Muscle of leg (tissue), 11 donors: ENCODE results near the gene DMRTC2. TPM values are rescaled to one million over a fixed set of nuclear protein-coding genes. Genes with fewer than 3 reads are reported as not detected.

ENCODE experiments used
- DNase-seq: peaks from one replicate; pipeline ENCODE4 v3.0.0; 2013
- H3K27ac ChIP-seq: one replicate; pipeline ENCODE4 v1.5.1; 2013; ENCODE audit warnings: mild to moderate bottlenecking, low read length, control low read depth
- H3K27me3 ChIP-seq: one replicate; pipeline ENCODE4 v1.6.1; 2013; ENCODE audit warnings: low read length; ENCODE audit not compliant: control insufficient read depth, insufficient read depth
- H3K36me3 ChIP-seq: one replicate; pipeline ENCODE4 v1.6.1; 2013; ENCODE audit warnings: low read length; ENCODE audit not compliant: control insufficient read depth, insufficient read depth
- H3K4me1 ChIP-seq: one replicate; pipeline ENCODE4 v1.6.1; 2013; ENCODE audit warnings: low read length; ENCODE audit not compliant: control insufficient read depth, insufficient read depth
- H3K4me3 ChIP-seq: one replicate; pipeline ENCODE4 v1.5.1; 2013; ENCODE audit warnings: low read length, control low read depth
- H3K9me3 ChIP-seq: replicated peaks from 2 replicates; pipeline ENCODE4 v1.6.1; 2013; ENCODE audit warnings: low read depth, low read length; ENCODE audit not compliant: control insufficient read depth
- WGBS: methylation state at CpG from one replicate; pipeline ENCODE4 v1.1.5; 2013; ENCODE audit warnings: missing lambda C conversion rate; ENCODE audit not compliant: insufficient coverage; 5-methylcytosine and 5-hydroxymethylcytosine counted together
- polyA plus RNA-seq, 8 donors: library from polyadenylated mRNA; unstranded; fragments of 120-200 nt; gene quantifications; one replicate each; pipeline versions ENCODE4 v1.2.1 to v1.2.3, GENCODE V29; 2013; ENCODE audit warnings: inconsistent platforms in 1 of 8, low replicate concordance in 1 of 8; ENCODE audit not compliant: insufficient read length in 8 of 8, insufficient read depth in 1 of 8
- total RNA-seq: library from RNA; stranded (reverse); fragments of 120-200 nt; gene quantifications from one replicate; pipeline ENCODE4 v1.2.4, GENCODE V29; 2013

Gene DMRTC2
- total and polyA plus RNA-seq, 9 donors, result not detected

DNA sequence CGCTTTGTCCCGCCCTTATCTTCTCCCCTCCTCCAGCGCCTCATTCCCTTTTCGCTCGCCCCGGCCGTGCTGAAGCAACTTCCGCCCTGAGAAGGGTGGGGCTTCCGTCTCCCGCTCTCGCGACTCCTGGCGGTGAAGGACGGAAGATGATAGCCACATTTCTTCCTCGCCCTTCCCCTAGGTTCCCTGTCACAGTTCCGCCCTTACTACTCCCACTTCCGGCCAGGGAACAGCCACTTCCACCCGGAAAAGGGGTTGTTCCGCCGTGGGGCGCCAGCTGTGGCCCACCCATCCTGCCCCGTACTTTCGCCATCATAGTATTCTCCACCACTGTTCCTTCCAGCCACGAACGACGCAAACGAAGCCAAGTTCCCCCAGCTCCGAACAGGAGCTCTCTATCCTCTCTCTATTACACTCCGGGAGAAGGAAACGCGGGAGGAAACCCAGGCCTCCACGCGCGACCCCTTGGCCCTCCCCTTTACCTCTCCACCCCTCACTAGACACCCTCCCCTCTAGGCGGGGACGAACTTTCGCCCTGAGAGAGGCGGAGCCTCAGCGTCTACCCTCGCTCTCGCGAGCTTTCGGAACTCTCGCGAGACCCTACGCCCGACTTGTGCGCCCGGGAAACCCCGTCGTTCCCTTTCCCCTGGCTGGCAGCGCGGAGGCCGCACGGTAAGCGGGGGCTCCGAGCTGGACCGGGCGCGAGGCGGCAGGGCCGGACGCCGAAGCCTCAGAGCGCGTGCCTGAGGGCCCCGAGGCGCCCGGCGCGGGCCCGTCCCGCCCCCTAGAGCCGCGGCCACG, 15.0 kb downstream of the DMRTC2 start, which contains the start of gene RPS19:
Gene RPS19 (plus strand): TSS at position 638 of the 801 bp plus-strand sequence. CDS start 520 bp downstream, outside the sequence.
- peak within 1 kb of the TSS; percentile 92 for H3K4me3 ChIP-seq
- H3K9me3 ChIP-seq, result no peaks in the 10 kb centered on the region
- peak; percentile 100 for DNase-seq
- H3K27me3 ChIP-seq, result no peaks in the 10 kb centered on the region
- peaks cover 25% of the 10 kb centered on the region for H3K4me1 ChIP-seq
- peak within 1 kb of the TSS; percentile 100 for H3K27ac ChIP-seq
- WGBS, result under 1% methylated on average over 71 of the region's 76 CpGs
- H3K36me3 ChIP-seq, result peaks cover 39% of the 10 kb centered on the region

DNA sequence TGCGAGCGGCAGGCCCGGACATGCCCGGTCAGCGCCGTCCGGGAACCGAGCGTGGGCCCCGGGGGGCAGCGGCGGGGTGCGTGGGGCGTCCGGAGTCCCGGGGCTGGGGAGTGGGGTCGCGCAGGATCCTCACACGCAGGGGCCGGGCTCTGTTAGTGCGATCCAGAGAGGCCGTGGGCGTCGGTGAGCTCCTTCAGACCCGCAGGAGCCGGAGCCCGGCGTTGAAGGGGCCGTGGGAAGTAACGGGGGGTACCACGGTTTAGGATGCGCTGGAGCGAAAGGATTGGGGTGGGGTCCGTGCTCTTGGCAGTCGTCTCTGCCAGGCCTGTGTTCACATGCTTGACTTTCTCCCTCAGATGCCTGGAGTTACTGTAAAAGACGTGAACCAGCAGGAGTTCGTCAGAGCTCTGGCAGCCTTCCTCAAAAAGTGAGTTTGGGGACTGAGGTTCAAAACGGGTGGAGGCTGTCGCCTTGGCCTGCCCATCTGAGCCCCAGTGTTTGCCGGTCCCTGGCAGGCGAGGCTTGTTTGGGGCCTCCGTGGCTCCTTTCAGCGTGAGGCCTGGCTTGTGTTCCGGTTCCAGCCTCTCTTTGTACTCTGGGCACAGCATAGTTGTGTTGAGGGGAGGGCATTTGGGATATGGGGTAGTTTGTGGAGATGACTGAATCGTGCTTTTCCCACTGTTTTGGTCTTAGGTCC, 15.7 kb downstream of the DMRTC2 start:
- under 1% methylated on average over 44 of the region's 45 CpGs for WGBS
- DNase-seq, result peak; percentile 67

DNA sequence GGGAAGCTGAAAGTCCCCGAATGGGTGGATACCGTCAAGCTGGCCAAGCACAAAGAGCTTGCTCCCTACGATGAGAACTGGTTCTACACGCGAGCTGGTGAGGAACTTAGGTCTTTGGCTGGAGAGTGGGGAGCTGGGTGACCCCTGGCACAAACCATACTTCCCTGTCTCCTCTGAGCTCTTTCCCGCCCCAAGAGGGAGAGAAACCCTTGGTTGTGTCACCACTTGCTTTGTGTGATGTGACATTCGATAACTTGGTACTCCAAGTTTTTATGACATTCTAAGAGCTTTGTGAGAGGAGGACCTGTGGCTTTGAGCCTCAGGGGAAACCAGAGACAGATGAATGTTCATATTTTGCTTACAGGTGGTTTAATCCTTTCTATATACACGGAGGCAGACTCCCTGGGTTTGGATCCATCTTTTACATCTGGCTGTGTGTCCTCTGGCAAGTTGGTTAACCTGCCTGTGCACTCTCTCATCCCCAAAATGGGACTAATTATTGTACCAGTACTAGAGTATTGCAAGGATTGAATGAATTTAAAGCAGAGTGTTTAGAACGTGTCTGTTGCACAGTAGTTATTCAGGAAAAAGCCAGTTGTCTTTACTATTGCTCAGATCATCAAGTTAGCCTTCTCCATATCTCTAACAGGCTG, 16.4 kb downstream of the DMRTC2 start:
- no peak for DNase-seq
- Histone ChIP-seq H3K4me3 (peak overlapping the region; percentile 92), H3K9me3 (no peaks in the 10 kb centered on the region), H3K27ac (peak overlapping the region; percentile 79), H3K27me3 (no peaks in the 10 kb centered on the region), H3K36me3 (peaks cover 49% of the 10 kb centered on the region), H3K4me1 (peaks cover 25% of the 10 kb centered on the region)
- WGBS, result 57% methylated on average over 3 of the region's 9 CpGs

More for the DNA sequence above, 15.7 kb downstream of the DMRTC2 start:
- H3K4me1 ChIP-seq, result peaks cover 25% of the 10 kb centered on the region
- H3K36me3 ChIP-seq, result peaks cover 46% of the 10 kb centered on the region
- H3K9me3 ChIP-seq, result no peaks in the 10 kb centered on the region
- H3K4me3 ChIP-seq, result peak overlapping the region; percentile 92
- no peaks in the 10 kb centered on the region for H3K27me3 ChIP-seq
- peak overlapping the region; percentile 79 for H3K27ac ChIP-seq

DNA sequence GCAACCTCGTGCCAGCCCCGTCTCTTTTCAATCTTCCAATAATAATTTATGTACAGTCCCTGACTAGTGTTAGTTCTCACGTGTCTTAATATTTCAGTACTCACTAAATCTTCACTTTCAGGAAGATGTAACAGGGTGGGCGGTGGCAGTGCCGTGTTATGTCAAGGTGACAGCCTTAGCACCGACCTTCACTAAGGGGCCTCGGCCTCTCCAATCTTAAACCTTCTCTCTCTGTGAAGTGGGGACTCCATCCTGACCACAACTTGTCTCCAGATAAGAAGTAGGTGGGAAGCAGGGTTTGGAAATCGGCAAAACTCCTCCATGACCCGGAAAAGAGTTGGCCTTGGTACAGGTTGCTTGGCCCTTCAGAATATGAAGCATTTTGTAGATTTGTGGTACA, 17.0 kb downstream of the DMRTC2 start:
- Histone ChIP-seq H3K9me3 (no peaks in the 10 kb centered on the region), H3K27me3 (no peaks in the 10 kb centered on the region), H3K36me3 (peaks cover 54% of the 10 kb centered on the region), H3K4me1 (peaks cover 25% of the 10 kb centered on the region), H3K4me3 (no peak overlapping the region), H3K27ac (no peak overlapping the region)
- DNase-seq, result no peak
- 78% methylated on average over 2 of the region's 9 CpGs for WGBS

DNA sequence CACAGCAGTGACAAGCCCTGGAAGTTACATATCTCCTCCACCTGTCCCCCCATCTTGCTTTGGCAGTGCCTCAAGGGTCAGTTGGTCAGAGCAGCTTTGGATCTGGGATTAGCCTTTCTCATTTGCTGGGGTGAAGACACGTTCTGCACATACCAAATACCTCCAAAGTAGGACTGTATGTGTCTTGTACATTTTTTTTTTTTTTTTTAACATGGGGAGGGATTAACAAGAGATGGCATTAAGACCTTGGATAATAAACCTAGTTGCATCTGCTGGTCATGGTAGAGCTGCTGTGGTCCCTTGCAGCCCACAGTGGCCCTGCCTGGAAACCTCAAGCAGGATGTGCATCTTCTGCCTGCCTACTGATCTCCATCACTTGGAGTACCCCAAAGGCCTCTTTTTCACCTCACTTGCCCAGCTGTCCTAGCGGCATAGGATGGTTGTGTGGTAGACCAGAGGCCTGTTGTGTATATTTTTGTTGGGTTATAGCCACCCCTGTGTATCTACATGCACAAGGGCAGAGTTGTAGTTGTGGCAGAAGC, 17.7 kb downstream of the DMRTC2 start:
- no peak for DNase-seq
- Histone ChIP-seq H3K4me1 (peaks cover 25% of the 10 kb centered on the region), H3K27me3 (no peaks in the 10 kb centered on the region), H3K36me3 (peaks cover 59% of the 10 kb centered on the region), H3K9me3 (no peaks in the 10 kb centered on the region), H3K4me3 (no peak overlapping the region), H3K27ac (no peak overlapping the region)
- no CpG with 5 or more reads among the region's 2 CpGs for WGBS

DNA sequence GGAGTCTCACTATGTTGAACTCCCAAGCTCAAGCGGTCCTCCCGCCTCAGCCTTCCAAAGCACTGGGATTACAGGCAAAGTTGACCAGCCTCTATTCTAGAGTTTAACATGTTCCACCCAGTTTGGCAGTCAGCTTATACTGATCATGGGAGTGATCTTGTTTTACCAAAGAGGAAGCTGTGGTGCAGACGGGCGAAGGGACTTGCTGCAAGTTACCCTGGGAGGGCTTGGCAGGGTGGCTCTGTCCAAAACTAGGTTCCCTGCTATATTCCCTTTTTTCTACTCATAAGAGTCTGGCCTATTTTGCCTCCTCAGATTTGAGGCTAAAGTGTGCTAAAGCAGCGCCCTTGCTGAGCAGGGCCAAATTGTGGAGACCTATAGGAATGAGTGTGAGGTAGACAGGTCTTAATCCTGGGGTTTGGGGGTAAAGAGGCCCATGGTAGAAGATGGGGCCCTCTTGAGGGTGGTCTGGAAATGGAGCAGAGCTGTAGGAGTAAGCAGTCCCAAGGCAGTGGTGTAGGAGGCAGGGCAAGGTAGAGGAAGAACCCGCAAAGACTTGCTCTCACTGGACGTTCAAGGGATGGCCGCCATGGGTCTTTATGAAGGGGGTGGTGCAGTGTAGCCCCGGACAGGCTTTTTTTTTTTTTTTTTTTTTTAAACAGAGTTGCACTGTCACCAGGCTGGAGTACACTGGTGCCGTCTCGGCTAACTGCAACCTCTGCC, 18.5 kb downstream of the DMRTC2 start:
- Histone ChIP-seq H3K4me3 (no peak overlapping the region), H3K4me1 (peaks cover 25% of the 10 kb centered on the region), H3K36me3 (peaks cover 66% of the 10 kb centered on the region), H3K27me3 (no peaks in the 10 kb centered on the region), H3K27ac (no peak overlapping the region), H3K9me3 (no peaks in the 10 kb centered on the region)
- no peak for DNase-seq
- WGBS, result 86% methylated on average over 5 of the region's 11 CpGs

DNA sequence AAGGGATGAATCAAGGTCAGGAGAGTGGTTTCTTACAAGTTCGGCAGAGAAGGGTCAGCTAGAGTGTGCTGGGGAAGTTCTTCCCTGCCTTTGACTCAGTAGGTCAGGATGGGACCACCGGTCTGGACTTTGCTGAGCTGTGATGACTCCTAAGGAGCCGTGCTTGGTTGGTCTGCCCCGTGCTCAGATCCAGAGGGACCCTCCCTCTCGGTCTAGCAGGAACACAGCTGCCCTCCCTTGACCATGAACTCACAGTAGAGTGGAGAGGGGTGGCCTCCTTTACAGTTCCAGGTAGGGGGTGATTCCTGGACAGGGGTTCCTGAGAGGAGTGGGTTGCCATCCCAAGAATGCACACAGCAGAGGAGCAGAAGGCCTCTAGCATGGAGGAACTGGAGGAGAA, 19.5 kb downstream of the DMRTC2 start:
- Histone ChIP-seq H3K4me1 (peaks cover 22% of the 10 kb centered on the region), H3K4me3 (no peak overlapping the region), H3K9me3 (no peaks in the 10 kb centered on the region), H3K27me3 (no peaks in the 10 kb centered on the region), H3K36me3 (peaks cover 76% of the 10 kb centered on the region), H3K27ac (no peak overlapping the region)
- no peak for DNase-seq
- 92% methylated on average over 4 of the region's 5 CpGs for WGBS

DNA sequence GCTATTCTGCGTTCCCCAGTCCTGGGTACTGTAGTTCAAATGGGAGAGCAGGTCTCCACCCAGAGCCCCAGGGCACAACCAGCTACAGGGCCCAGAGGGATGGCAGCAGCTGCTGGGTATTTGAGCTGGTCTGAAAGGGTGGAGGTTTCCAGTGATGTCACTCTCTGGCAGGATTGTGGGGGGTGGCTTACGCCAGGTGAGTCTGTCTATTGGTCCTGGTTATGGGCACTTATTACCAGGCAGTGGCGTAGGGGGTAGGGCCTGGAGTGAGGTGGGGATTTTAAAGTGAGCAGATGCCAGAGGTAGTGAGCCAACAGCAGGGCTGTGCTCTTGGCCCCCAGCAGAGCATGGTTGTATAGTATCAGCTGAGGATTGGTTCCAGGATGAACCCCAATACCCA, 21.4 kb downstream of the DMRTC2 start:
- peaks cover 88% of the 10 kb centered on the region for H3K36me3 ChIP-seq
- H3K27me3 ChIP-seq, result no peaks in the 10 kb centered on the region
- peaks cover 15% of the 10 kb centered on the region for H3K4me1 ChIP-seq
- no peak overlapping the region for H3K4me3 ChIP-seq
- DNase-seq, result no peak
- H3K9me3 ChIP-seq, result no peaks in the 10 kb centered on the region
- H3K27ac ChIP-seq, result no peak overlapping the region
- 85% methylated on average over 3 of the region's 3 CpGs for WGBS

DNA sequence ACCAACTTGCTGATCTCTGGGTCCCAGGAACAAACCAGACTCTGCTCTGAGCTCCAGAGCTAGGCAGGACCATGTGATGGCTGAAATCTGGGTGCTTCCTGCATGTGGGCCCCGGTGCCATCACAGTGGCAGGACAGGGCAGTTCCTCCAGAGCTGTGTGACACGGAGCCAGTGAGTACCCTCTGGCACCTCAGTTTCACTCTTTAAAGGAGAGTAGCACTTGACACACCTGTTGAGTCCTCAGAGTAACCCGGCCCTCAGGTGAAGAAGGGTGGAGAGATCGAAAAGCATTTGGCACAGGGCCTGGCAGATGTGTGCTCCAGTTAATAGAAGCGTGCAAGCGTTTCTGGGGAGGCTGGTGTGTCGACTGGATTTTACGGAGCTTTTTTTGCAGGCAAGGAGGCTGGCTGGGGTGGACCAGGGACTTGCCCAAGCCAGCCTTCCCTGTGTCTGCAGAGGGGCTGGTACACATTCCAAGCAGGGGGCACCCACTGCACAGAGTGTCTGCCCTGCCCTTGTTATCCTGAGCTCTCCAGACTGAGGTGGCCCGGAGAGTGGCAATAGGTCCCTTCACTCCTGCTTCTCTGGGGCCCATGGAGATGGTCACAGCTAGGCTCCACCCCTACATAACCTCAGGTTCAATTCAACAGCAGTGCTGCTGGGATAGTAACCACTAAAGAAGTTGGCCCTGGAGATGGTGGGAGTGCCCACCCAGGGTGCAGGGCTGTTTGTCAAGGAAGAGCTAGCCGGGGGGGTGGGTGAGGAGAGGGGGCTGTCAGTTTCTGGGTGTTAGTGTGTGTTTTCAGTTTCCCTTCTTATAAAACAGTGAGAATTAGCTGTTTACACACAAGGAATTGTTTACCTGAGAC, 23.5 kb downstream of the DMRTC2 start:
- no peak overlapping the region for H3K4me3 ChIP-seq
- WGBS, result 73% methylated on average over 8 of the region's 10 CpGs
- no peak for DNase-seq
- H3K27me3 ChIP-seq, result no peaks in the 10 kb centered on the region
- H3K4me1 ChIP-seq, result peaks cover 8% of the 10 kb centered on the region
- H3K27ac ChIP-seq, result no peak overlapping the region
- H3K9me3 ChIP-seq, result no peaks in the 10 kb centered on the region
- peaks cover 75% of the 10 kb centered on the region for H3K36me3 ChIP-seq
